ENCODE measurements around the gene L3MBTL4.

- no peak for TF ChIP-seq CSDC2 (CRISPR knock-in tag; IDR thresholded peaks at IDR 0.05)
- TF ChIP-seq SNAI2 (CRISPR knock-in tag; IDR thresholded peaks at IDR 0.05): no peak
- TF ChIP-seq ARNTL (CRISPR knock-in tag; IDR thresholded peaks at IDR 0.05; ENCODE audit: borderline replicate concordance, low read depth): no peak
- TF ChIP-seq ZNF70 (CRISPR knock-in tag; IDR thresholded peaks at IDR 0.05): no peak
- no peak for TF ChIP-seq ZFP30 (CRISPR knock-in tag; IDR thresholded peaks at IDR 0.05)
- TF ChIP-seq ISL1 (CRISPR knock-in tag; IDR thresholded peaks at IDR 0.05): no peak
- TF ChIP-seq ZFP3 (CRISPR knock-in tag; IDR thresholded peaks at IDR 0.05): no peak
- no peak for TF ChIP-seq GLIS3 (CRISPR knock-in tag; IDR thresholded peaks at IDR 0.05)
- TF ChIP-seq ZNF565 (CRISPR knock-in tag; conservative IDR thresholded peaks at IDR 0.05; ENCODE audit: low read depth): no peak
- no peak for TF ChIP-seq PATZ1 (CRISPR knock-in tag; IDR thresholded peaks at IDR 0.05; ENCODE audit: borderline replicate concordance)
- TF ChIP-seq CREB5 (CRISPR knock-in tag; IDR thresholded peaks at IDR 0.05; ENCODE audit: low read depth): no peak
- TF ChIP-seq RARB (CRISPR knock-in tag; IDR thresholded peaks at IDR 0.05): no peak
- TF ChIP-seq POU6F1 (CRISPR knock-in tag; IDR thresholded peaks at IDR 0.05; ENCODE audit: borderline replicate concordance, low read depth): no peak
These were observed 38.1 kb downstream of the L3MBTL4 start for GRCh38 chr18:6376433-6377229.
